ENCODE data around the gene OOEP. TPM values are rescaled to one million over a fixed set of nuclear protein-coding genes. Genes with fewer than 3 reads are reported as not detected.

OOEP gene
- total RNA-seq, 1 experiment from 2014 or later = not detected

DNA sequence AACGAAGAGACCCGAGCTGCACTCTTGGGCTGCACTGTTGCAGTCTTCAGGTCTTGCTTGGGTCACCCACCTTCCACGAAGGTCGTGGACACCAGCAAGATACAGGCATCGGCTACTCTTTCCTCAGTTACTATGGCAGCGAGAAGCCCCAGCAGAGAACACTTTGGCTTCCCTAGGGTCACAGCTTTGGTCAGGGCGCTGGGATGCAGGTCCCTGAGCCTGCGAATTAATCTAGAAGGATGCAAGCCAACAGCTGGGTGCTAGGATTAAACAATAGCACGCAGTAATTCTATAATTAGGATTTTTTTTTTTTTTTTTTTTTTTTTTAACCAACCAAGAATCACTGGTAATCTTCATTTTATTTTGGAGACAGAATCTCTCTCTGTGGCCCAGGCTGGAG is 5.1 kb downstream of the OOEP start:
- no peak for DNase-seq (ENCODE audit: low spot score)

DNA sequence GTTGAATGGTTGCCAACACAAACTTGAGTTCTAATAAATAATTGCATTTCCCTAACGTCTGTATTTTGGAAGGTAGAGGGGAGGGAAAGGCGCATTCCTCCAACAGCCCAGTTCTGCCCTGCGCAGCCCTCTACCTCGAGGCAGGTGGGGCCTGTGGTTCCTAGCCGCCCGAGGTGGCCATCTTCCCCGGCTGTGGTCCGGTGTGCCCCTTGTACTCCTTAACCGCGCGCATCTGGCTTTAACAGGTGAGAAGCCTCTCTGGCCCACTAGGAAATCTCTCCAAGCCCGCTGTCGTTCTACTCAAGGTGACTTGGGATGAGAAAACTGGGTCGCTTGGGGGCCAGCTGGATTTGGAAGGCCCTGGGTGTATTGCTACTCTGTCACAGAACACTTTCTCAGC is 5.6 kb downstream of the OOEP start:
- no peak for DNase-seq (ENCODE audit: low spot score)

DNA sequence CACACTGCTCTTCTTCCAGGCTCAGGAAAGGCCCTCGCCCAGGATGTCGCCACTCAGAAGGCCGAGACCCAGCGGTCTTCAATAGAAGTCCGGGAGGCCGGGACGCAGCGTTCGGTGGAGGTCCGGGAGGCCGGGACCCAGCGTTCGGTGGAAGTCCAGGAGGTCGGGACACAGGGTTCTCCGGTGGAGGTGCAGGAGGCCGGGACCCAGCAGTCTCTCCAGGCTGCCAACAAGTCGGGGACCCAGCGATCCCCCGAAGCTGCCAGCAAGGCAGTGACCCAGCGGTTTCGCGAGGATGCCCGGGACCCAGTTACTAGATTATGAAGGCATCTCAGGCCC is 6.2 kb downstream of the OOEP start:
- no peak for DNase-seq (ENCODE audit: low spot score)

DNA sequence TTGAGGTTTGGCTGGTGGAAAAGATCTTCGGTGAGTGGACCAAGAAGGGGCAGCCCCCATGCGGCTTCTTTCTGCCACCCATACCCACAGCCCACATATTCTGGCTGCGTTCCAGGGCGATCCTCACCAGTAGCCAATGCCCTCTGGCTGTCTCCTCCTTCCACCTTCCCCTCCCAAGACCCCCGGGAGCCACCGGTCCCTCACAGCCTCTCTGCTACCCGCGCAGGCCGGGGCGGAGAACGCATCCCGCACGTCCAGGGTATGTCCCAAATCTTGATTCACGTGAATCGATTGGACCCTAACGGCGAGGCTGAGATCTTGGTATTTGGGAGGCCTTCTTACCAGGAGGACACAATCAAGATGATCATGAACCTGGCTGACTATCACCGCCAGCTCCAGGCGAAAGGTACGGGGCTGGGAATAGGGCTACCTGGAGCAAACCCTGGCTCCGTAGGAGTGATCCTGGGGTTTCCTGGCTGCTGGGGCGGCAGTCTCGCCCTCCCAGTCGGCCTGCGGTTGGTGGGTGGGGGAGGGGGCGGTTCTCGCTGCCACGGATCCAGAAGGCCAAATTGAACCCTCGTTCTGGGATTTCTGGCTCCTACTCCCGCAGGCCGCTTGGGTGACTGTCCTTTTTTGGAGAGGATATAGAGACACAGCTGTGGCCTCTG is 6.7 kb downstream of the OOEP start:
- DNase-seq (ENCODE audit: low spot score) = no peak

DNA sequence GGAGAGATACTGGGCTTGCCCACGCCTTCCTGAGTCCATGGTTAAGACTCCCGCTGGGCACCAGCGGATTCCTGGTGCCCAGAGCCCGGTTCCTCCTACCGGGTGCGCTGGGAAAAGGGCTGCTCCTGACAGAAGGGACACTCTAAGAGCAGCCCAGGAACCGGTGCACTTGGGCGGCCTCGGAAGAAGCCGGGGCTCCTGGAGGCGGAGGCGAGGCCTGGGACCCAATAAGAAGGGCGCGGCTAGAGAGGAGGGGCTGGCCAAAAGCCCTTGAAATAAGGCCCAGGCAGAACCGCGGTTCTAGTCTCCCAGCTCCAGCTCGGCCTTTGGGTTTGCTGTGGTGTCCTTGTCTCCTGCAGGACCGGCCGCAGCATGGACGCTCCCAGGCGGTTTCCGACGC is 7.3 kb downstream of the OOEP start, which contains the start of gene KHDC3L:
Gene KHDC3L (plus strand): TSS at position 301 of the 400 bp plus-strand sequence. CDS start 72 bp downstream, at position 373.
- DNase-seq (ENCODE audit: low spot score) = no peak

DNA sequence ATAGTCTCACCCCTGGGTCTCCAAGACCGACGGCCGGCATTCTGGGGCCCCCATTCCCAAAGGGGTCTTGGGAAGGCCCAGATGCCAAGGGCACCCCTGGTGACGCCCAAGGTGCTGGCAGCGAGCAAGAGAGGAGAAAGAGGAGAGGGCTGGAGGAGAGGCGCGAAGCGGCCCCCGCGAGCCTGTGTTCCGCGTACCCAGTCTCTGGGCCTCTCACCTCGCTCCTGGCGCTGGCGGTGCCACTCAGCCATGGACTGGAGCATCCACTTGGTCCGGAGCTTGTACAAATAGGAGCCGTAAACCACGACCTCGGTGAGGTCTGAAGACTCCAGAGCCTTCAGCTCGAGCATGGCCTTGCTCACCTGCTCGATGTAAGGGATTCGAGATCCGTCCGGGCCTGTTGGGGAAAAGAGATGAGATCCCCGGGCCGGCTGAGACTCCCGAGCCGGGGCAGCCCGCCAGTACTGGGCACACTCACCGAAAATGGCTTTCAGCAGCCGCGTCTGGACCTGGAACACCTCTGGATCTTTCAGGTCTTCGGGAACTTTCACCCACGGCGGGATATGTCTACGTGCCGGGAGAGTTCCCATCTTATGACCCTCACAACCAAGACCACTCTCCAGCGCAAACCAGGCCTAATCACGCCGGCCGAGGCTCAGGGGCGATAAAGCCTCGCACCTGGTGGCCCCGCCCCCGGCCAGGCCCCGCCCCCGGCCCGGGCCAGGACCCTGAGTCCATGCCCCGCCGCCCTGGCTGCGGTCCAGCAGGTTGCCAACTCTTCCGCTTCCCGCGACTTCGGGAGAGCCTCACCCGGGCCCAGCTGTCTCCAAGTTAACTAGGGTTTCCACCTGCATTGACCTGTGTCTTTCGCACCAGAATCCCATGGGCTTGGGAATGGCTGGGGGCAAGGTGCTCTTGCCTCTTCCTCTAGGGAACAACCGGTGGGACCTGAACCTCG is 15.8 kb downstream of the OOEP start, which contains the start of gene DPPA5:
Gene DPPA5 (minus strand): TSS at position 641 of the 958 bp plus-strand sequence. CDS start 51 bp downstream, at position 590.
- no peak for DNase-seq (ENCODE audit: low spot score)

DNA sequence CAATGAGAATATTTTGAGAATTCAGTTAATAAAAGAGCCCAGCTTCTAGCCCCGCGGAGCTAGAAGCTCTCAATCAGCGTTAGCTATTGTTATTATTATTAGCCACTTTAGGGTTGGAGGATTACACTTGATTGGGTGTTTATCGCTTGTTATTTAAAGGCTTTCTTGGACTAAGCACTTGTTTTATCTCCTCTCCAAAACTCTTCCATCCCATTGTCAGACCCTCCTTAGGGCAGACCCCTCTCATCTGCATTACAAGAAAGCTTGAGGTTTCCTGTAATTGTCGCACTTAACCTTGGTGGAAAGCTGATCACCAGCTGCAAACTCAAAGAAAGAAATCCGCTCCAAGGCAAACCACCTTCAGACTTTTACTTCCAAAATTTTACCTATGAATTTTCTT is 20.4 kb downstream of the OOEP start:
- DNase-seq (ENCODE audit: low spot score) = no peak

DNA sequence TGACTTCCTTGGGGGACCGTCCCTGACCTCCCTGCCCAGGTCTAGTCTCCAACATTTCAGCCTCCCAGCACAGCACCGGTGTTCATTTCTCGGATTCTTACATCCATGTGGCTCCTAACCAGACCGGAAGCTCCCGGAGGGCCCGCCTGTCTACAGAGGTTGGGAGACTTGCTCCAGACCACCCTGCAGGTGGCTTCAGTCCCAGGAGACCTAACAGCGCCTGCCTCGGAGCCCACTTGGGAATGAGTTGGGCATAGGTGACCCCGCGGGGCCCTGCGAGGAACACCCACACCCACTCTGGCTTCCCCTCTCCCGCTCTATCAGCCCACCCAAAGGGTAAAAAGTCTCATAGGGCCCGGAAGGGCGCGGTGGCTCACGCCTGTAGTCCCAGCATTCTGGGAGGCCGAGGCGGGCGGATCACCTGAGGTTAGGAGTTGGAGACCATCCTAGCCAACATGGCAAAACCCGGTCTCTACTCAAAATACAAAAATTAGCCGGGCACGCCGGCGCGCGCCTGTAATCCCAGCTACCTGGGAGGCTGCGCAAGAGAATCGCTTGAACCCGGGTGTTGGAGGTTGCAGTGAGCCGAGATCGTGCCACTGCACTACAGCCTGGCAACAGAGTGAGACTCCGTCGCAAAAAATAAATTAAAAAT is 21.0 kb downstream of the OOEP start:
- DNase-seq (ENCODE audit: low spot score) = no peak

DNA sequence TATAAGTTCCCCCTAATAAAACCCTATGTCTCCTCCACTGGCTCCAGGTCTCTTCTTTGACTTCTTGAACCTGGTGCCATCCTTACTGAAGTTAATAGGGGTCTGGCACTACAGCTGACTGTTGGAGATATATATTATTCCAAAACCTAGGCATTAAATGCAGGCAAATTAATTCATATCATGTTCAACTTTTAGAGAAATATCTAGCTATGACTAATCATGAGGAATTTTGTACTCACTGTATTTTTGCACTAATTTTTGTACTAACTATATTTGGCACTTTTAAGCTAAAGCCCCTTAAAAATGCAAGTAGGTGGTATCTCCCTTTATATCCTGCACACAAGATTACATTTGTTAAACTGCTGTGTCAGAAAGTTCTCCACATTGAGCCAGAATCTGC is 26.5 kb downstream of the OOEP start:
- no peak for DNase-seq (ENCODE audit: low spot score)

DNA sequence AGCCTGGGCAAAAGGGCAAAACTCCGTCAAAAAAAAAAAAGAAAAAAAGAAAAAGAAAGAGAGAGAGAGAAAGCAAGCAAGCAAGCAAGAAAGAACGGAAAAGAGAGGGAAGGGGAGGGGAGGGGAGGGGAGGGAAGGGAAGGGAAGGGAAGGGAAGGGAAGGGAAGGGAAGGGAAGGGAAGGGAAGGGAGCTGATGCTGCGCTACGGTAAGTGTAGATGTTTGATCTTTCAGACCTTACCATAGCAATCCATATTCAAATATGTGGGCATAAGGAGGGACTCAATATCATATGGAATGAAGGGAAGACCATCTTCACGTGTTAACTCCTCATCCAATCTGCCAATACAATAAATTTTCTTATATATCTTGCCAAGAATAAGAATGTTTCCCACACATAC is 27.5 kb downstream of the OOEP start:
- no peak for DNase-seq (ENCODE audit: low spot score)

DNA sequence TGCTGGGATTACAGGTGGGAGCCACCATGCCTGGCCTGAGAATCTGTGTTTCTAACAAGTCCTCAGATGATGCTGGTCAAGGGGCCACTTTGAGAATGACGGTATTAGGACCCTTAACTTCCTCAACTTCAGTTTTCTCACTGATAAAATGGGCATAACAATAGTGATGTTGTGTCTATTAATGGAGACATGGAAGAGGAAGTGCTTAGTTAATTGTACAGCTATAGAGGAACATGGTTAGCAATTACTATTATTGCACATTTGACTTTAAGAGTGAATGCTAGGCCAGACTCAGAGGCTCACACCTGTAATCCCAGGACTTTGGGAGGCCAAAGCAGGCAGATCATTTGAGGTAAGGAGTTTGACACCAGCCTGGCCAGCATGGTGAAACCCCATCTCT is 28.4 kb downstream of the OOEP start:
- DNase-seq (ENCODE audit: low spot score) = no peak

DNA sequence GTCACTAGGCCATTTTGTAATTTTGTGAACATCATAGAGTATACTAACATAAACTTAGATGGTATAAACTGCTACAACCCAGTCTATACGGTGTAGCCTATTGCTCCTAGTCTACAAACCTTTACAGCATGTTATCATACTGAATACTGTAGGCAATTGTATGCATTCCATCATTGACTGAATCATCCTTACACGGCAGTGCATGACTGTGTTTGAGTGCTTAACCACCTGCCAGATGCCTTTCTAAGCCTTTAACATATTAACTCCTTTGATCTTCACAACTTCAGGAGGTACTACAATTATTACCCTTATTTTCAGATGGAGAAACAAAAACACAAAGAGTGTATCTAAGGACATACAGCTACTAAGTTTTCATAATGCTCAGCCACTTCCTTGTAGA is 29.6 kb downstream of the OOEP start:
- no peak for DNase-seq (ENCODE audit: low spot score)

DNA sequence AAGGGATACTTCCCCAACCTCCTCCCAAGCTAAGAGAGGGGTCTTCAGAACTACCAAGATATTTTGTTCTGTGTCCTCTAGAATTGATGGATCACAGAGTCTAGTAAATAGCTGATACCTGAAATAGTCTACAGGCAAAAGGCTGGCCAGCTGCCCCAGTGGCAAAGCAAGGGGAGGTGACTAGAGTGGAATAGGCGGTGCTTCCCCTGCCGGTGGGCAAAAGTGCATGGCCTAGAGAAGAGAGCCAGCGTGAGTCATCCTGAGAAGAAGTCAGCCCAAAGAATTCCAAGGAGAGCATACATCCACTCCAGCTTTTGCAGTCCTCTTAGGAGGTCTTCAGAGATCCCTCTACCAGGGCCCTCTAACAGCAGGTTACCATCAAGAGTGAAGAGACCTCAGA is 30.4 kb downstream of the OOEP start:
- DNase-seq (ENCODE audit: low spot score) = no peak

DNA sequence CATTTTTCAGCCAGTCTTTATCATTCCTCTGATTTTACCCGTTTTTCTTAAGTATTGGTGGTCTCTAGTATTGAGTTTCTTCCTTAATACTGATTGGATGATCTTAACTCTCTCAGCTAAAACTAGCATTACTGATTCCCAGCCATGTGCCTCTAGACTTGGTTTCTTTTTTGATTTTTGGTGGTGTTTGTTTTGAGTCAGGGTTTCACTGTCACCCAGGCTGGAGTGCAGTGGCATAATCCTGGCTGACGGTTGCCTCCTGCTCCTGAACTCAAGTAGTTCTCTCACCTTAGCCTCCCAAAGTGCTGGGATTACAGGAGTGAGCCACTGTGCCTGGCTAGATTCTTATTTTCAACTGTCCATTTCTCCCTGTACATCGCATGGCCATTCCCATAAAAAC is 40.5 kb downstream of the OOEP start:
- no peak for DNase-seq (ENCODE audit: low spot score)

DNA sequence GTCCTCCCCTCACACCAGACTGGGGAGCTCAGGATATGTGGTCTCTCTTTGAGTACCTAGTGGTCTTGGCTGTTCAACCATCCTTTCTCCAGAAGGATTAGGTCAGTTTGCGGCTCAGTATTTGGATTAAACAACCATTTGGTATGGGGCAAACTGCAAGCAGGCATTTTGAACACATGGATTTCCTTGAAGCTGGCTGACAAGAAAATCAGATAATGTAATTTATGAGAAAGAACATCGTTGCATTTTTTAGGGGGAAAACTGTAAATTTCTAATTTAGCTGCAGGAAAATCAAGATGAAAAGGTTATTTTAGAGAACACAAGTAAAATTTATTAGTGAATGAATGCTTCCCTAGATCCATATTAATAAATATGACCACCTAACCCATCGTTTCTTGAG is 40.9 kb downstream of the OOEP start:
- DNase-seq (ENCODE audit: low spot score) = no peak

DNA sequence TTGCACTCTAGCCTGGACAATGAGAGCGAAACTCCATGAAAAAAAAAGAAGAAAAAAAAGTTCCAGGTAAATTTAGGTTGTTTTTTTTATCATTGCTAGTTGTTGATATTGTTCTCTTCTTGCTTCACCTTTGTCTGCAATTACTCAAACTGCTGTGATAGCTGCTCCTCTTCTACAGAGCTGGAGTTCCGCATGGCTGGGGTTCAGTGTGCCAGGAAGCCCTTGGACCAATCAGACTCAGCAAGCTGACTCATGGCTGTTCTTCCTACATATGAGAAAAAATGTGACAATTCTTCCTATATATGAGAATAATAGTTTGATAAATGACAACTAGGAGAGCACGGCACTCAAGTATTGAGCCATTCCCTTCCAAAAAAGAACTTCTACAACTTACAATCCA is 44.0 kb downstream of the OOEP start:
- no peak for DNase-seq (ENCODE audit: low spot score)

DNA sequence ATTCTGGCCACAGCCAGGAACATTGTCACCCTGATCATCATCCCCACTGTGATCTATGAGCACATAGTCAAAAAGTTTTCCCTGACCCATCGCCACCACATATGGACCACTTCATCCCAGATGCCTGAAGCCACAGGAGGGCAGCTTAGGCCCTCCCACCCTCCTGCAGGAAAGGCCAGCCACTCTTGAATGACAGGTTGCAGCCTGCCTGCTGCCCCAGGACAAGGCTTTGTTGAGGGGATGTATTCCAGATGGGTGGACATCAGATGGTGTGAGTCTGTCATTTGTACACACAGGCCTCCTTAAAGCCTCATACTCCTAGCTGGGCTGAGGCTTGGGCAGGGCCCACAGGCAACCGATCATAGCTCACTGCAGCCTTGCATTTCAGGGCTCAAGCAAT is 46.4 kb downstream of the OOEP start:
- DNase-seq (ENCODE audit: low spot score) = no peak

Other genes starting within 250 kb of the OOEP start
- 1.3 TPM in 1 of 2 replicates, not detected in the other for gene KHDC1L, start 144.4 kb downstream of the OOEP start, total RNA-seq (2014; rRNA removed; shearing (Covaris generic))
- 5.2 and 5.5 TPM in 2 replicates for gene KHDC1, start 106.7 kb downstream of the OOEP start, total RNA-seq (2014; rRNA removed; shearing (Covaris generic))
- not detected in 2 replicates for gene DPPA5, start 15.6 kb downstream of the OOEP start, total RNA-seq (2014; rRNA removed; shearing (Covaris generic))
- not detected in 2 replicates for gene KHDC3L, start 7.2 kb downstream of the OOEP start, total RNA-seq (2014; rRNA removed; shearing (Covaris generic))
- gene DDX43, start 24.9 kb upstream of the OOEP start, total RNA-seq (2014; rRNA removed; shearing (Covaris generic)) = not detected in 2 replicates
- not detected in 2 replicates for gene CGAS, start 82.4 kb upstream of the OOEP start, total RNA-seq (2014; rRNA removed; shearing (Covaris generic))
- gene MTO1, start 91.8 kb upstream of the OOEP start, total RNA-seq (2014; rRNA removed; shearing (Covaris generic)) = 17.0 and 17.4 TPM in 2 replicates
- gene EEF1A1, start 151.1 kb upstream of the OOEP start, total RNA-seq (2014; rRNA removed; shearing (Covaris generic)) = 10,897 and 11,774 TPM in 2 replicates